Trophoblast cell (in vitro differentiated cells and primary cell): ENCODE measurements around the gene BOC.
A peak's percentile ranks its signal among the peaks of the same experiment; 100 is the strongest.
"Not testable (repeated sequence)": the region's sequence is repeated elsewhere in the genome, so short reads cannot be mapped to it uniquely, and the experiment has no call there.

Experiments used
- DNase-seq, 2 donors: peaks; one replicate each; pipeline ENCODE4 v3.0.0-alpha.2; 2016
- H2AFZ ChIP-seq: 2 replicates; pipeline ENCODE4 v1.6.1; 2013; ENCODE audit warnings: low read length, moderate library complexity, mild to moderate bottlenecking; ENCODE audit not compliant: insufficient read depth, poor library complexity
- H2AK5ac ChIP-seq: 2 replicates; pipeline ENCODE4 v1.6.1; 2013; ENCODE audit warnings: mild to moderate bottlenecking, low read length
- H2BK120ac ChIP-seq: 2 replicates; pipeline ENCODE4 v1.6.1; 2013; ENCODE audit warnings: low read length, mild to moderate bottlenecking, moderate library complexity; ENCODE audit not compliant: insufficient read depth, poor library complexity
- H2BK12ac ChIP-seq: 2 replicates; pipeline ENCODE4 v1.6.1; 2013; ENCODE audit warnings: mild to moderate bottlenecking, low read length, moderate library complexity
- H2BK5ac ChIP-seq: 2 replicates; pipeline ENCODE4 v1.6.1; 2013; ENCODE audit warnings: low read length, low read depth, moderate library complexity, mild to moderate bottlenecking; ENCODE audit not compliant: poor library complexity
- H3K14ac ChIP-seq: 2 replicates; pipeline ENCODE4 v1.6.1; 2013; ENCODE audit warnings: mild to moderate bottlenecking, low read length
- H3K18ac ChIP-seq: 2 replicates; pipeline ENCODE4 v1.6.1; 2013; ENCODE audit warnings: mild to moderate bottlenecking, low read length
- H3K23ac ChIP-seq: 2 replicates; pipeline ENCODE4 v1.6.1; 2013; ENCODE audit warnings: low read length
- H3K27ac ChIP-seq: 2 replicates; pipeline ENCODE4 v1.5.1; 2013; ENCODE audit warnings: low read depth, mild to moderate bottlenecking, inconsistent platforms, low read length, moderate library complexity
- H3K27me3 ChIP-seq: 2 replicates; pipeline ENCODE4 v1.6.1; 2013; ENCODE audit warnings: inconsistent platforms, mild to moderate bottlenecking, low read length, moderate library complexity; ENCODE audit not compliant: insufficient read depth
- H3K36me3 ChIP-seq, 2 experiments: 1 replicate in 1 of 2; 2 replicates in 1 of 2; pipeline ENCODE4 v1.6.1; 2013; ENCODE audit warnings: low read length in 2 of 2, mild to moderate bottlenecking in 2 of 2, moderate library complexity in 1 of 2; ENCODE audit not compliant: insufficient read depth in 2 of 2, control insufficient read depth in 1 of 2
- H3K4ac ChIP-seq: 2 replicates; pipeline ENCODE4 v1.6.1; 2013; ENCODE audit warnings: low read depth, mild to moderate bottlenecking, low read length, moderate library complexity
- H3K4me1 ChIP-seq, 2 experiments: 1 replicate in 1 of 2; 2 replicates in 1 of 2; pipeline ENCODE4 v1.6.1; 2013; ENCODE audit warnings: low read length in 2 of 2, mild to moderate bottlenecking in 2 of 2, moderate library complexity in 1 of 2; ENCODE audit not compliant: insufficient read depth in 2 of 2, control insufficient read depth in 1 of 2
- H3K4me2 ChIP-seq: 2 replicates; pipeline ENCODE4 v1.6.1; 2013; ENCODE audit warnings: inconsistent platforms, mild to moderate bottlenecking, low read length, moderate library complexity
- H3K4me3 ChIP-seq: 2 replicates; pipeline ENCODE4 v1.5.1; 2013; ENCODE audit warnings: mild to moderate bottlenecking, low read depth, low read length, inconsistent platforms
- H3K79me1 ChIP-seq: one replicate; pipeline ENCODE4 v1.6.1; 2013; ENCODE audit warnings: low read length
- H3K79me2 ChIP-seq: 2 replicates; pipeline ENCODE4 v1.6.1; 2013; ENCODE audit warnings: low read length, mild to moderate bottlenecking; ENCODE audit not compliant: control insufficient read depth, insufficient read depth, poor library complexity
- H3K9ac ChIP-seq: 2 replicates; pipeline ENCODE4 v1.6.1; 2013; ENCODE audit warnings: mild to moderate bottlenecking, low read length
- H3K9me3 ChIP-seq: 2 replicates; pipeline ENCODE4 v1.6.1; 2013; ENCODE audit warnings: low read depth, mild to moderate bottlenecking, control low read depth, inconsistent platforms, low read length; ENCODE audit not compliant: insufficient read depth
- H4K12ac ChIP-seq: 2 replicates; pipeline ENCODE4 v1.6.1; 2013; ENCODE audit warnings: low read depth, mild to moderate bottlenecking, low read length, moderate library complexity
- H4K8ac ChIP-seq: 2 replicates; pipeline ENCODE4 v1.6.1; 2013; ENCODE audit warnings: low read depth, mild to moderate bottlenecking, low read length, moderate library complexity
- H4K91ac ChIP-seq: one replicate; pipeline ENCODE4 v1.6.1; 2013; ENCODE audit warnings: low read depth, mild to moderate bottlenecking, low read length, moderate library complexity
- WGBS: extraction: QIAGEN DNeasy Blood & Tissue Kit; methylation state at CpG from one replicate; pipeline ENCODE4 v1.1.7; 2013; ENCODE audit warnings: missing lambda C conversion rate; ENCODE audit not compliant: insufficient read length, insufficient coverage; ENCODE audit errors: extremely low coverage; 5-methylcytosine and 5-hydroxymethylcytosine counted together

Gene BOC

GRCh38 chr3:113169891-113170452, 41.4 kb upstream of the BOC start:
- H3K79me2 ChIP-seq: no peaks in the 10 kb centered on the region
- H2BK12ac ChIP-seq: peak overlapping the region; percentile 63
- no peak overlapping the region for H3K9ac ChIP-seq
- DNase-seq: no peak
- H3K4ac ChIP-seq: peak overlapping the region; percentile 7
- no peak overlapping the region for H3K23ac ChIP-seq
- no CpG with 5 or more reads among the region's 6 CpGs for WGBS
- no peaks in the 10 kb centered on the region for H3K9me3 ChIP-seq
- peak overlapping the region; percentile 8 for H2AFZ ChIP-seq
- peak overlapping the region; percentile 23 for H2BK120ac ChIP-seq
- peak overlapping the region; percentile 71 for H4K91ac ChIP-seq
- H3K14ac ChIP-seq: peak overlapping the region; percentile 30
- peak overlapping the region; percentile 5 for H4K8ac ChIP-seq
- H3K27ac ChIP-seq: no peak overlapping the region
- H2AK5ac ChIP-seq: peak overlapping the region; percentile 13
- peaks cover 14 to 23% of the 10 kb centered on the region in 2 experiments for H3K4me1 ChIP-seq
- no peak overlapping the region for H3K4me3 ChIP-seq
- no peak overlapping the region for H2BK5ac ChIP-seq
- no peaks in the 10 kb centered on the region for H3K36me3 ChIP-seq
- no peak overlapping the region for H3K4me2 ChIP-seq
- peak overlapping the region; percentile 9 for H4K12ac ChIP-seq
- H3K79me1 ChIP-seq: peaks cover 24% of the 10 kb centered on the region
- H3K27me3 ChIP-seq: no peaks in the 10 kb centered on the region
- H3K18ac ChIP-seq: peak overlapping the region; percentile 15

GRCh38 chr3:113170771-113171170, 40.6 kb upstream of the BOC start:
- Histone ChIP-seq H3K18ac (no peak overlapping the region), H3K4me1 (peaks cover 19 to 28% of the 10 kb centered on the region in 2 experiments)
- WGBS: no CpG with 5 or more reads among the region's 7 CpGs

GRCh38 chr3:113171675-113172300, 39.6 kb upstream of the BOC start:
- H4K8ac ChIP-seq, H2AFZ ChIP-seq, H3K18ac ChIP-seq, H3K9me3 ChIP-seq, H3K27ac ChIP-seq, H3K23ac ChIP-seq, H2AK5ac ChIP-seq, H3K4me2 ChIP-seq, DNase-seq, H2BK120ac ChIP-seq, H2BK12ac ChIP-seq, H4K91ac ChIP-seq, H3K14ac ChIP-seq, H3K4me3 ChIP-seq, H3K79me2 ChIP-seq, H4K12ac ChIP-seq, H2BK5ac ChIP-seq, H3K9ac ChIP-seq, H3K4ac ChIP-seq, H3K27me3 ChIP-seq, H3K36me3 ChIP-seq: not testable (repeated sequence)
- H3K79me1 ChIP-seq: peaks cover 23% of the 10 kb centered on the region
- peaks cover 19 to 26% of the 10 kb centered on the region in 2 experiments for H3K4me1 ChIP-seq
- WGBS: no CpG with 5 or more reads among the region's 5 CpGs

More at GRCh38 chr3:113170771-113171170, 40.6 kb upstream of the BOC start:
- H3K36me3 ChIP-seq: no peaks in the 10 kb centered on the region
- no peak overlapping the region for H2AFZ ChIP-seq
- no peak overlapping the region for H3K4me3 ChIP-seq
- H3K4me2 ChIP-seq: no peak overlapping the region
- H4K91ac ChIP-seq: no peak overlapping the region
- no peaks in the 10 kb centered on the region for H3K9me3 ChIP-seq
- H2BK5ac ChIP-seq: no peak overlapping the region
- H4K8ac ChIP-seq: no peak overlapping the region
- H3K4ac ChIP-seq: no peak overlapping the region
- H2BK120ac ChIP-seq: no peak overlapping the region
- no peak overlapping the region for H4K12ac ChIP-seq
- H3K27me3 ChIP-seq: no peaks in the 10 kb centered on the region
- no peak overlapping the region for H3K23ac ChIP-seq
- H2AK5ac ChIP-seq: no peak overlapping the region
- no peak for DNase-seq
- no peak overlapping the region for H3K9ac ChIP-seq
- H3K79me1 ChIP-seq: peaks cover 25% of the 10 kb centered on the region
- no peak overlapping the region for H2BK12ac ChIP-seq
- no peak overlapping the region for H3K14ac ChIP-seq
- H3K79me2 ChIP-seq: no peaks in the 10 kb centered on the region
- H3K27ac ChIP-seq: no peak overlapping the region

- H3K27me3 ChIP-seq: no peaks in the 10 kb centered on the region
- H4K12ac ChIP-seq: no peak overlapping the region
- no CpG with 5 or more reads among the region's 2 CpGs for WGBS
- H3K79me1 ChIP-seq: peaks cover 15% of the 10 kb centered on the region
- no peaks in the 10 kb centered on the region for H3K79me2 ChIP-seq
- H3K9ac ChIP-seq: no peak overlapping the region
- H2BK5ac ChIP-seq: no peak overlapping the region
- H3K18ac ChIP-seq: no peak overlapping the region
- no peak overlapping the region for H2AK5ac ChIP-seq
- no peak overlapping the region for H2AFZ ChIP-seq
- DNase-seq: no peak
- no peaks in the 10 kb centered on the region for H3K9me3 ChIP-seq
- H3K23ac ChIP-seq: no peak overlapping the region
- H2BK120ac ChIP-seq: no peak overlapping the region
- H3K4me2 ChIP-seq: no peak overlapping the region
- no peak overlapping the region for H3K4ac ChIP-seq
- no peak overlapping the region for H4K91ac ChIP-seq
- H4K8ac ChIP-seq: no peak overlapping the region
- no peak overlapping the region for H3K4me3 ChIP-seq
- no peak overlapping the region for H3K27ac ChIP-seq
- H3K4me1 ChIP-seq: peaks cover 15 to 19% of the 10 kb centered on the region in 2 experiments
- no peak overlapping the region for H3K14ac ChIP-seq
- no peaks in the 10 kb centered on the region for H3K36me3 ChIP-seq
- no peak overlapping the region for H2BK12ac ChIP-seq
Observed at GRCh38 chr3:113173102-113173501, 38.3 kb upstream of the BOC start.
